Measurements from ENCODE around the gene KIF2A.
"Not testable (repeated sequence)": the region's sequence is repeated elsewhere in the genome, so short reads cannot be mapped to it uniquely, and the experiment has no call there.

The KIF2A gene

DNA sequence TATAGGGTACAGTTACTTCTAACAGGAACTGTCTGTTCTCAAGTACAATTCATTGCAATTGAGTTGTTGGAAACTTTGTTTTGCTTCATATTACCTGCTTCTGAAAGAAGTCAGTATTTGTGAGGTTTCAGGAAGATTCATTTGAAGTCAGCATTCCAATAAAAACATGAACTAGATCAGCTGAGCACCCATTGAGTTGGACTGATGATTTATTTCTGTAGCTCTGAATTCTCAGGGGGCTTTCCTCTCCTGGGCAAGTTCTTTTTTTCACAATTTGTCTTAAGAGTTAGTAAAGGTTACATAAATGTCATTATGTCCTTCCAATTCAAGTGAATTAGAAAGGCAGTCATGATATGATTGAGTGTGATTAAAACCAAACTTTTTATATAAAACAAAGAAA is 16.2 kb upstream of the KIF2A start:
- Histone ChIP-seq H3K36me3 (ENCODE audit: insufficient read depth, low read length) (no peaks in the 10 kb centered on the region), H3K79me2 (ENCODE audit: control insufficient read depth, insufficient read depth, low read length, unreplicated experiment) (no peaks in the 10 kb centered on the region), H2AFZ (ENCODE audit: low read length, unreplicated experiment) (no peak overlapping the region), H3K4me1 (ENCODE audit: control insufficient read depth, insufficient read depth, low read length, unreplicated experiment) (no peaks in the 10 kb centered on the region), H3K27ac (ENCODE audit: low read depth, low read length) (no peak overlapping the region), H3K27me3 (ENCODE audit: insufficient read depth, low read length) (peaks cover 12% of the 10 kb centered on the region), H3K4me3 (ENCODE audit: low read depth, low read length) (no peak overlapping the region)

DNA sequence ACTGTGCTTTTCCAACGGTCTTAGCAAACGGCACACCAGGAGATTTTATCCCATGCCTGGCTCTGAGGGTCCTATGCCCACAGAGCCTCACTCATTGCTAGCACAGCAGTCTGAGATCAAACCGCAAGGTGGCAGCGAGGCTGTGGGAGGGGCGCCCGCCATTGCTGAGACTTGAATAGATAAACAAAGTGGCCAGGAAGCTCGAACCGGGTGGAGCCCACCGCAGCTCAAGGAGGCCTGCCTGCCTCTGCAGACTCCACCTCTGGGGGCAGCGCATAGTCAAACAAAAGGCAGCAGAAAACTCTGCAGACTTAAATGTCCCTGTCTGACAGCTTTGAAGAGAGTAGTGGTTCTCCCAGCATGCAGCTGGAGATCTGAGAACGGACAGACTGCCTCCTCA is 14.2 kb upstream of the KIF2A start:
- not testable (repeated sequence) for H3K36me3 ChIP-seq (ENCODE audit: insufficient read depth, low read length); H2AFZ ChIP-seq (ENCODE audit: low read length, unreplicated experiment); H3K4me3 ChIP-seq (ENCODE audit: low read depth, low read length); H3K27ac ChIP-seq (ENCODE audit: low read depth, low read length); H3K4me1 ChIP-seq (ENCODE audit: control insufficient read depth, insufficient read depth, low read length, unreplicated experiment); H3K27me3 ChIP-seq (ENCODE audit: insufficient read depth, low read length); H3K79me2 ChIP-seq (ENCODE audit: control insufficient read depth, insufficient read depth, low read length, unreplicated experiment)

DNA sequence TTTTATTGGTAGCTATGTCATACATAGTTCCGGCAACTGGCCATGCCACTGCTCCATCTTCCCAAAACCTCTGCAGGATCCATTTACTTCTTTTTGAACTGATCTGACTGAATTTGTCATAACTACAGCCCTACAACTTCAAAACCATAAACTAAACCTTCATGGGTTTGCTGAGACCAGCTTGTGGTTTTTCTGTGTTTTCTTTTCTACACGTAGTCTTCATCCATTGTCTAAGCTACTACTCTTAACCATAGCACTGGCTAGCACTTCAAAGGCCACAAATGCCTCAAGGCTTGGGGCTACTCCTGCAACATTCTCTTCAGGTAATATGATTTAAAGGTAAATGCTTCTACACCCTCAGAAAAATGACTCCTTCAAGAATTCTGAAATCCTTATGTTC is 9.0 kb upstream of the KIF2A start:
- Histone ChIP-seq H3K27me3 (ENCODE audit: insufficient read depth, low read length) (peaks cover 2% of the 10 kb centered on the region), H3K27ac (ENCODE audit: low read depth, low read length) (no peak overlapping the region), H3K4me3 (ENCODE audit: low read depth, low read length) (no peak overlapping the region), H2AFZ (ENCODE audit: low read length, unreplicated experiment) (no peak overlapping the region), H3K36me3 (ENCODE audit: insufficient read depth, low read length) (no peaks in the 10 kb centered on the region), H3K79me2 (ENCODE audit: control insufficient read depth, insufficient read depth, low read length, unreplicated experiment) (no peaks in the 10 kb centered on the region), H3K4me1 (ENCODE audit: control insufficient read depth, insufficient read depth, low read length, unreplicated experiment) (peaks cover 3% of the 10 kb centered on the region)

DNA sequence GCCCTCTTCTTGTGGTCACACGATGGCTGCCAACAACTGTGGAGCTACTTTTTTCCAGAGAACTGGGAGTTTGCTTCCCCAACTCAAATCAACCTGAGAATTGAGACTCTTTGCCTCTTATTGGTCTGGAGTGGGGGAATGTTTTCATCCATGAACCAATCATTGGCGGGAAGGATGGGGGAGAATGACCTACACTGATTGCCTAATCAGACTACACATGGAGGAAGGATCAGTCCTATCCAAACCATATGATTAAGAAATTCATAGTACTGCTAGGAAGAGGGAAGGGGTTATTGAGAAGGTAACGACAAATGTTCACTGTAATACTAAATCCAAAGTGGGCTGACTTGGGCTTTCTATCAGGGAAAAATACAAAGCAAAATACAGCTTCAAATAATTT is 7.9 kb upstream of the KIF2A start:
- Histone ChIP-seq H3K36me3 (ENCODE audit: insufficient read depth, low read length) (no peaks in the 10 kb centered on the region), H3K27ac (ENCODE audit: low read depth, low read length) (no peak overlapping the region), H3K27me3 (ENCODE audit: insufficient read depth, low read length) (peaks cover 2% of the 10 kb centered on the region), H3K79me2 (ENCODE audit: control insufficient read depth, insufficient read depth, low read length, unreplicated experiment) (no peaks in the 10 kb centered on the region), H3K4me3 (ENCODE audit: low read depth, low read length) (no peak overlapping the region), H2AFZ (ENCODE audit: low read length, unreplicated experiment) (no peak overlapping the region), H3K4me1 (ENCODE audit: control insufficient read depth, insufficient read depth, low read length, unreplicated experiment) (peaks cover 3% of the 10 kb centered on the region)

DNA sequence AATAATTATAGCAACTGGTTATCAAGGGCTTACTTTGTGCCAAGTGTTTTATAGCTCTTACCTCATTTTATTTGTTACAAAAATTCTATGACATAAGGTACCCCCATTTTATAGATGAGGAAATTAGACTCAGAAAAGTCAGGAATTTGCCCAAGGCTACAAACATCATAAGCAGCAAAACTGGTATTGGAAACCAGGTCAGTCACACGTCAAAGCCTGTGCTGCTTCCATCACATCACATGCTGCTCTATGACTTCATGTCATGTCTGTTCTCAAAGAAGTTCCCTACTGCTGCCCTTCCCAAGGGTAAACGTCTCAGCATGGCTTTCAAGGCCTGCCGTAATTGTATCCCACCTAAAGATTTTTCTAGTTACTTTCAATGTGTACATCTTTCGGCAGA is 6.9 kb upstream of the KIF2A start:
- Histone ChIP-seq H3K36me3 (ENCODE audit: insufficient read depth, low read length) (no peaks in the 10 kb centered on the region), H3K4me1 (ENCODE audit: control insufficient read depth, insufficient read depth, low read length, unreplicated experiment) (peaks cover 3% of the 10 kb centered on the region), H3K27ac (ENCODE audit: low read depth, low read length) (no peak overlapping the region), H2AFZ (ENCODE audit: low read length, unreplicated experiment) (no peak overlapping the region), H3K4me3 (ENCODE audit: low read depth, low read length) (no peak overlapping the region), H3K27me3 (ENCODE audit: insufficient read depth, low read length) (peaks cover 2% of the 10 kb centered on the region), H3K79me2 (ENCODE audit: control insufficient read depth, insufficient read depth, low read length, unreplicated experiment) (no peaks in the 10 kb centered on the region)

DNA sequence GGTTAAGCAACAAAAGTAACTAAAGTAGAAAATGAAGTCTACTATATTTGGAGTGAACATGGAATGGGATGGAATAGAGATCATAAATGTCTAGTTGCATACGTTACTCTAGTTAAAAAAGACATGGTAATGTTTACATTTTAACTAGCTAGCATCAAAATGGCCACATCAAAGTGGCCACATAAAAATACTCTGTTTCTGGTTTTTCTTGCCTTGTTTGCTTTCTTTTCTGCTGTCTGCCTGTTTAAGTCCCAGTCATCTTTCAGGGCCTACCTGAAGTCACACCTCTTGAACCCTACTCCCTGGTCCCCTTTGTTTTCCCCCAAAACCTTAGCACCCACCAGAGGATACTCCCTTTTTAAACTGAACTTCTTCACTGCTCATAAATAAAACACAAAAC is 6.4 kb upstream of the KIF2A start:
- Histone ChIP-seq H3K4me1 (ENCODE audit: control insufficient read depth, insufficient read depth, low read length, unreplicated experiment) (peaks cover 3% of the 10 kb centered on the region), H3K79me2 (ENCODE audit: control insufficient read depth, insufficient read depth, low read length, unreplicated experiment) (no peaks in the 10 kb centered on the region), H3K27me3 (ENCODE audit: insufficient read depth, low read length) (peaks cover 2% of the 10 kb centered on the region), H3K27ac (ENCODE audit: low read depth, low read length) (no peak overlapping the region), H3K4me3 (ENCODE audit: low read depth, low read length) (no peak overlapping the region), H3K36me3 (ENCODE audit: insufficient read depth, low read length) (no peaks in the 10 kb centered on the region), H2AFZ (ENCODE audit: low read length, unreplicated experiment) (no peak overlapping the region)

DNA sequence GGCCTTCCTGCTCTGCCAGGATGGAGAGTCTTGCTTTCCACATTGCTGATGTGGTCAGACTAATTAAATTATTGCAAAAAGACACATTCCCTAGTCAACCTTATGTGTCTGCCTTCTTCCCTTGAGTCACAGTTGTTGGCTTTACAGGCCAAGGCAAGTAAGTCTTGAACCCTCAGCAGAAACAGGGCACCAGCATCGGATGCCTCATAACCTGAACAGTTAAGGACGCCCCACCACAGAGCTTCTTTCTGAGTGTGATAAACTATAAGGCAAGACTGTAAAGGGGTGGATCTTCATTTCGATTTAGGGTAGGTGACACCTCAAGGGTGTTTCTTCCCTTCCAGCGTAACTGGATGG is 670 bp upstream of the KIF2A start:
- Histone ChIP-seq H3K79me2 (ENCODE audit: control insufficient read depth, insufficient read depth, low read length, unreplicated experiment) (peaks cover 39% of the 10 kb centered on the region), H2AFZ (ENCODE audit: low read length, unreplicated experiment) (peak overlapping the region; percentile 93), H3K27me3 (ENCODE audit: insufficient read depth, low read length) (no peaks in the 10 kb centered on the region), H3K4me3 (ENCODE audit: low read depth, low read length) (peak overlapping the region; percentile 86), H3K36me3 (ENCODE audit: insufficient read depth, low read length) (no peaks in the 10 kb centered on the region), H3K27ac (ENCODE audit: low read depth, low read length) (peak overlapping the region; percentile 63), H3K4me1 (ENCODE audit: control insufficient read depth, insufficient read depth, low read length, unreplicated experiment) (peaks cover 17% of the 10 kb centered on the region)

DNA sequence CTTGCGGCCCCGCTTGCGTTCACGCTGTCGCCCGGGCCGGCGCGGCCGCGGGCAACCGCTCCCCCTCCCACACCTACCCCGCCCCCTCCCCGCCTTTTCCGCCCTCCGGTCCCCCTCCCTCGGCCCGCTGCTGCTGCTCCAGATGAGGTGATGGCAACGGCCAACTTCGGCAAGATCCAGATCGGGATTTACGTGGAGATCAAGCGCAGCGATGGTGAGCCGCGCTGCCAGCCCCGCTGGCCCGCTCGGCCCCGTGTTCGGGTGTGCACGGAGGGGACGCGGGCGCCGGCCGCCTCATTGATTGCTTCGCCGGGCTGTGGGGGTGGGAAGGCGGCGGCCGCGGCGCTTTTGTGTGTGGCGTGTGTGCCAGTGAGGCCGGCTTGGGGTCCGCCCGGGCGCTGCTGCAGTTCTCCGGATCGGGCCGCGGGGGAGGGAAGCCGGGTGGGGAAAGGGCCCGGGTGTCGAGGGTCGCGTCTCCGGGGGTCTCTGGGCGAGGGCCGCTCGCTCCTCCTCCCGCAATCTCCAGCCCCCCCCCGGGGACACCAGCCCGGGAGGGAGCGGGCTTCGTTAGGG is 403 bp downstream of the KIF2A start:
- Histone ChIP-seq H2AFZ (ENCODE audit: low read length, unreplicated experiment) (peak overlapping the region; percentile 93), H3K4me1 (ENCODE audit: control insufficient read depth, insufficient read depth, low read length, unreplicated experiment) (peaks cover 27% of the 10 kb centered on the region), H3K79me2 (ENCODE audit: control insufficient read depth, insufficient read depth, low read length, unreplicated experiment) (peaks cover 50% of the 10 kb centered on the region), H3K27me3 (ENCODE audit: insufficient read depth, low read length) (no peaks in the 10 kb centered on the region), H3K4me3 (ENCODE audit: low read depth, low read length) (peak overlapping the region; percentile 86), H3K36me3 (ENCODE audit: insufficient read depth, low read length) (no peaks in the 10 kb centered on the region), H3K27ac (ENCODE audit: low read depth, low read length) (peak overlapping the region; percentile 15; the same call in 1 of the 2 replicates)

DNA sequence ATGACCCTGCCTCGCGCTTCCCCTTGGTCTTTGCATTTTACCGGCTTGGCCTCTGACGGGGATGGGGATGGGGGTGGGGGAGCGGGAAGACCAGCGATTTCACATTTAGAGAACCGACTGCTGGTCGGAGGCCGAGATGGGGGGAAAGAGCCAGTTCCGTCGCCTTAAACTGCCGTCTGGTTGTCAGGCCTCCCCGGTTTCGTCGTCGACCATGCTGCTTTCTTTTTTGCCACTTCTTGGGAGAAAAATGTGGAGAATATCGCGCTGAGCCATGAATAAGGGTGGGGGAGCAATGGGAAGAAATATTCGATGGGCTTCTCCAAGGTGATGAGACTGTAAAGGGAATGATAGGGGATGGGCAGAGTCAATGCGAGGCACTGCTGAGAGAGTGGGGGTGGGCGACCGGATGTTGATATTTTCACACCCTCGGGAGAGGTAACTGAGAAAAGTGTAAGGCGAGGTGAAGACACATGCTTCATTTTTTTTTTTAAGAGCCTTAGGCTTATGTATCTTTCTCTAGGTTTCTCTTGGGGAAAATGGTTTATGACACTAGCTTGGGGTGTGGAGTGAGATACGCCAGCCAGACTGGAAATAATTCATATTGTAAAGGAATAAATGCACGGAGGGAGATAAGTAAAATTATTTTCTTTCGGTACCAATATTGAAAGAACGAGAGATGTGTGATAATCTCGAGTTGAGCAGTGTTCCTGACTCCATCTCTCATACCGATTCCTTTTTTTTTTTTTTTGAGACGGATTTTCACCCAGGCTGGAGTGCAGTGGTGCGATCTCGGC is 1.1 kb downstream of the KIF2A start:
- H3K4me1 ChIP-seq (ENCODE audit: control insufficient read depth, insufficient read depth, low read length, unreplicated experiment), result peaks cover 34% of the 10 kb centered on the region
- peak overlapping the region; percentile 93 for H2AFZ ChIP-seq (ENCODE audit: low read length, unreplicated experiment)
- no peaks in the 10 kb centered on the region for H3K27me3 ChIP-seq (ENCODE audit: insufficient read depth, low read length)
- no peaks in the 10 kb centered on the region for H3K36me3 ChIP-seq (ENCODE audit: insufficient read depth, low read length)
- H3K27ac ChIP-seq (ENCODE audit: low read depth, low read length), result peak overlapping the region; percentile 15; the same call in 1 of the 2 replicates
- H3K4me3 ChIP-seq (ENCODE audit: low read depth, low read length), result peak overlapping the region; percentile 86
- peaks cover 57% of the 10 kb centered on the region for H3K79me2 ChIP-seq (ENCODE audit: control insufficient read depth, insufficient read depth, low read length, unreplicated experiment)

DNA sequence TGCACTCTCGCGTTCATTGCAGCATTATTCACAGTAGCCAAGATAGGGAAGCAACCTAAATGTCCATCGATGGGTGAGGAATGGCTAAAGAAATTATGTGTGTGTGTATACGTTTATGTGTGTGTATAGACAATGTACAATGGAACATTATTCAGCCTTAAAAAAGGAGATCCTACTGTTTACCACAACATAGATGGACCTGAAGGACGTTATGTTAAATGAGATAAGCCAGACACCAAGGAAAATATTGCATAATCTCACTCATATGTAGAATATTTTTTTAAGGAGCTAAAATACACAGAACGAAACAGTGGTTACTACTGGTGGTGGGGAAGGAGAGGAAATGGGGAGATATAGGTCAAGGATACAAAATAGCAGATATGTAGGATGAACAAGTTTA is 2.4 kb downstream of the KIF2A start:
- no peak overlapping the region for H2AFZ ChIP-seq (ENCODE audit: low read length, unreplicated experiment)
- H3K36me3 ChIP-seq (ENCODE audit: insufficient read depth, low read length), result no peaks in the 10 kb centered on the region
- no peak overlapping the region for H3K27ac ChIP-seq (ENCODE audit: low read depth, low read length)
- 0 out of 2 replicates have a peak overlapping the region, but pooled peaks have one; percentile 86 for H3K4me3 ChIP-seq (ENCODE audit: low read depth, low read length)
- H3K79me2 ChIP-seq (ENCODE audit: control insufficient read depth, insufficient read depth, low read length, unreplicated experiment), result peaks cover 69% of the 10 kb centered on the region
- peaks cover 43% of the 10 kb centered on the region for H3K4me1 ChIP-seq (ENCODE audit: control insufficient read depth, insufficient read depth, low read length, unreplicated experiment)
- no peaks in the 10 kb centered on the region for H3K27me3 ChIP-seq (ENCODE audit: insufficient read depth, low read length)

DNA sequence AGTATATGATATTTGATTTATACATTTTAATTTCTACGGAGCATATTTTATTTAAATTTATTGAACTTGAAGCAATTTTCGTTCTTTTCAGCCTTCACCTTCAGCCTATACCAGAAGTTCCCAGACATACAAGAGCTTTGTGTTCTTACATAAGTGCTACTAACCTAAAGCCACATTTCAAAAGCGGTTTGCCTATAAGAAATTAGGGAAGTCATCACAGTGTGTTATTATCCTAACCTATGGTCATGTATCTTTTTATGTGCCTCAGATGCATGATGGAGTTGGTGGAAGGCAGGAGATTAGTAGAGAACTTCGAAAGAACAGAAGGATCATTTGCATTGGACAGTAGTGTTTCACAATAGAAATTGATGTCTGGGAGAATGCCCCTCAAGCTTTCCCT is 3.1 kb downstream of the KIF2A start:
- Histone ChIP-seq H2AFZ (ENCODE audit: low read length, unreplicated experiment) (no peak overlapping the region), H3K4me1 (ENCODE audit: control insufficient read depth, insufficient read depth, low read length, unreplicated experiment) (peaks cover 43% of the 10 kb centered on the region), H3K27me3 (ENCODE audit: insufficient read depth, low read length) (no peaks in the 10 kb centered on the region), H3K36me3 (ENCODE audit: insufficient read depth, low read length) (no peaks in the 10 kb centered on the region), H3K79me2 (ENCODE audit: control insufficient read depth, insufficient read depth, low read length, unreplicated experiment) (peaks cover 76% of the 10 kb centered on the region), H3K27ac (ENCODE audit: low read depth, low read length) (no peak overlapping the region), H3K4me3 (ENCODE audit: low read depth, low read length) (no peak overlapping the region)
